Panc1 (cell line): ENCODE data around the gene IMMT. TPM values are rescaled to one million over a fixed set of nuclear protein-coding genes. Genes with fewer than 3 reads are reported as not detected.

Experiments used
- ATAC-seq: fragments of 200-7000 bp; cut with Tn5 transposase; 2 replicates; pipeline ENCODE4 v1.9.1; 2020; ENCODE audit warnings: mild to moderate bottlenecking, moderate library complexity
- BruUV-seq: library from RNA; stranded (reverse); fragments of 400-500 nt; replicated peaks from 2 replicates; lab custom pipeline; 2021; lab: Mats Ljungman, UMichigan
- CTCF ChIA-PET: fragments of 300-600 bp; sonication (Branson Sonifier 250); formaldehyde crosslinking; loops from one replicate; lab custom pipeline; 2022; ENCODE audit warnings: antibody characterized with exemption; lab: Charles Lee
- POLR2A ChIA-PET: fragments of 300-600 bp; sonication (Branson Sonifier 250); formaldehyde crosslinking; loops from one replicate; lab custom pipeline; 2022; ENCODE audit warnings: antibody characterized with exemption; lab: Charles Lee
- DNase-seq: peaks from one replicate; pipeline ENCODE4 v3.0.0-alpha.2; 2010; ENCODE audit warnings: low read depth, low spot score
- H3K27ac ChIP-seq: 2 replicates; pipeline ENCODE4 v1.5.1; 2011; ENCODE audit warnings: mild to moderate bottlenecking, low read length, inconsistent platforms
- H3K27me3 ChIP-seq: fragments of 200-500 bp; sonication (Bioruptor generic); 2 replicates; pipeline ENCODE4 v1.6.0; 2014; ENCODE audit warnings: low read length, inconsistent platforms; ENCODE audit not compliant: control insufficient read depth, insufficient read depth
- H3K36me3 ChIP-seq: fragments of 200-500 bp; sonication (Bioruptor generic); 2 replicates; pipeline ENCODE4 v1.5.1; 2014; ENCODE audit warnings: inconsistent platforms, mild to moderate bottlenecking, low read length, moderate library complexity; ENCODE audit not compliant: control insufficient read depth, insufficient read depth
- H3K4me1 ChIP-seq: 2 replicates; pipeline ENCODE4 v1.5.1; 2011; ENCODE audit warnings: inconsistent platforms, mild to moderate bottlenecking, low read length, moderate library complexity; ENCODE audit not compliant: control insufficient read depth, insufficient read depth
- H3K4me3 ChIP-seq, 2 experiments: 2 replicates each; pipeline ENCODE4 v1.5.1; 2011 to 2012; ENCODE audit warnings: low read depth in 2 of 2, low read length in 2 of 2, mild to moderate bottlenecking in 2 of 2, inconsistent platforms in 1 of 2, moderate library complexity in 1 of 2
- H3K9me3 ChIP-seq: fragments of 200-500 bp; sonication (Bioruptor generic); 2 replicates; pipeline ENCODE4 v1.5.1; 2014; ENCODE audit warnings: low read depth, mild to moderate bottlenecking, inconsistent platforms, low read length, moderate library complexity; ENCODE audit not compliant: control insufficient read depth, insufficient read depth
- POLR2AphosphoS5 ChIP-seq: IDR thresholded peaks from 2 replicates; pipeline ENCODE4 v1.6.1; 2012; ENCODE audit warnings: mild to moderate bottlenecking, low read depth, low read length, moderate library complexity
- REST ChIP-seq, 2 experiments: IDR thresholded peaks; 2 replicates each; pipeline ENCODE4 v1.6.1; 2011 to 2012; ENCODE audit warnings: low read depth in 2 of 2, control low read depth in 1 of 2, low read length in 1 of 2, mild to moderate bottlenecking in 1 of 2, moderate library complexity in 1 of 2; ENCODE audit not compliant: insufficient read depth in 1 of 2
- SIN3A ChIP-seq: IDR thresholded peaks from 2 replicates; pipeline ENCODE4 v1.6.1; 2012; ENCODE audit warnings: low read depth, mild to moderate bottlenecking, low read length, moderate library complexity, borderline replicate concordance; ENCODE audit not compliant: insufficient read depth
- TCF7L2 ChIP-seq: IDR thresholded peaks from 2 replicates; pipeline ENCODE4 v1.6.1; 2011; ENCODE audit warnings: mild to moderate bottlenecking, low read depth, low read length, inconsistent platforms
- in situ Hi-C: cut with HindIII; loops from 2 replicates; pipeline ENCODE4 v1.10.0; 2016; ENCODE audit warnings: low sequenced_read_pairs, low pct_unique_long_range_greater_than_20kb
- intact Hi-C: fragments of 100-400 bp; cut with micrococcal nuclease; formaldehyde crosslinking; loops from one replicate; pipeline ENCODE4 v1.10.0; 2022; ENCODE audit not compliant: unreplicated experiment
- total RNA-seq: library from RNA; stranded (reverse); gene quantifications from one replicate; pipeline ENCODE4 v1.2.1, GENCODE V29; 2021; ENCODE audit not compliant: unreplicated experiment
- TF ChIP-seq, protein P1 (sequence below): fragments of 450-650 bp; IDR thresholded peaks from 2 replicates; pipeline ENCODE4 v1.5.1; 2017; ENCODE audit warnings: mild to moderate bottlenecking

The IMMT gene
- total RNA-seq, 1 experiment from 2014 or later: 138 TPM

DNA sequence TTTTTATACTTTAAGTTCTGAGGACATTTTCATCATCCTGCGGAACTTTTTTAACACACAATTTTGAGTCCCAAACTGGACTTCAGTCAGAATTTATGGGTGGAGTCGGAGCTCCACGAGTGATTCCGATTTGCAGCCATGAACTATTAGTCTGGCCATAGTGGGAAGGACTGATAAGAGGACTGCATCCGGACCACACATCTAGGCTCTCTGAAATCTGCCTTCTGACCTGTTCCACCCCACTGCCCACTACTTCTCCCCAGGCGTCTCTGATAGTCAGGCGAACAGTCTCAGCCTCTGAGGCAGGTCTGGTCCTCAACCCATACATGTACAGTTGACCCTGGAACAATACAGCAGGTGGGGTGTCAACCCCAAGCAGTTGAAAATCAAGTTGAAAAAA, 9.2 kb upstream of the IMMT start:
- Histone ChIP-seq H3K4me1 (peaks cover 6% of the 10 kb centered on the region; the same call in 1 of the 2 replicates), H3K27ac (no peak overlapping the region), H3K9me3 (no peaks in the 10 kb centered on the region), H3K4me3 (no peak overlapping the region), H3K27me3 (no peaks in the 10 kb centered on the region), H3K36me3 (peaks cover 16% of the 10 kb centered on the region)
- intact Hi-C loops: no loop called here
- ATAC-seq (no peak), DNase-seq (no peak)
- in situ Hi-C loops: no loop called here
- ChIA-PET CTCF (no interaction called here), POLR2A (no interaction called here)
- BruUV-seq: no TSS peak
- TF ChIP-seq TCF7L2 (no peak), SIN3A (no peak), POLR2AphosphoS5 (no peak), REST (IDR thresholded peaks at IDR 0.05; ENCODE audit: insufficient read depth in 1 of 2, low read depth in 2 of 2, low read length in 1 of 2) (no peak)
- TF ChIP-seq, protein P1, sequence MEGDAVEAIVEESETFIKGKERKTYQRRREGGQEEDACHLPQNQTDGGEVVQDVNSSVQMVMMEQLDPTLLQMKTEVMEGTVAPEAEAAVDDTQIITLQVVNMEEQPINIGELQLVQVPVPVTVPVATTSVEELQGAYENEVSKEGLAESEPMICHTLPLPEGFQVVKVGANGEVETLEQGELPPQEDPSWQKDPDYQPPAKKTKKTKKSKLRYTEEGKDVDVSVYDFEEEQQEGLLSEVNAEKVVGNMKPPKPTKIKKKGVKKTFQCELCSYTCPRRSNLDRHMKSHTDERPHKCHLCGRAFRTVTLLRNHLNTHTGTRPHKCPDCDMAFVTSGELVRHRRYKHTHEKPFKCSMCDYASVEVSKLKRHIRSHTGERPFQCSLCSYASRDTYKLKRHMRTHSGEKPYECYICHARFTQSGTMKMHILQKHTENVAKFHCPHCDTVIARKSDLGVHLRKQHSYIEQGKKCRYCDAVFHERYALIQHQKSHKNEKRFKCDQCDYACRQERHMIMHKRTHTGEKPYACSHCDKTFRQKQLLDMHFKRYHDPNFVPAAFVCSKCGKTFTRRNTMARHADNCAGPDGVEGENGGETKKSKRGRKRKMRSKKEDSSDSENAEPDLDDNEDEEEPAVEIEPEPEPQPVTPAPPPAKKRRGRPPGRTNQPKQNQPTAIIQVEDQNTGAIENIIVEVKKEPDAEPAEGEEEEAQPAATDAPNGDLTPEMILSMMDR: no peak

- Histone ChIP-seq H3K4me1 (peaks cover 6% of the 10 kb centered on the region; the same call in 1 of the 2 replicates), H3K27me3 (no peaks in the 10 kb centered on the region), H3K9me3 (no peaks in the 10 kb centered on the region), H3K27ac (no peak overlapping the region), H3K36me3 (peaks cover 10% of the 10 kb centered on the region), H3K4me3 (no peak overlapping the region)
- intact Hi-C loops: no loop called here
- no TSS peak for BruUV-seq
- ATAC-seq (no peak), DNase-seq (no peak)
- CTCF ChIA-PET: no interaction called here
- TF ChIP-seq SIN3A (no peak), TCF7L2 (no peak), REST (IDR thresholded peaks at IDR 0.05; ENCODE audit: insufficient read depth in 1 of 2, low read depth in 2 of 2, low read length in 1 of 2) (no peak), POLR2AphosphoS5 (no peak)
- TF ChIP-seq, protein P1: no peak
- in situ Hi-C loops: no loop called here
- POLR2A ChIA-PET: no interaction called here
Observed at GRCh38 chr2:86203614-86204013, 8.4 kb upstream of the IMMT start.
